H1 (cell line): ENCODE measurements around the gene RNF141. TPM values are rescaled to one million over a fixed set of nuclear protein-coding genes. Genes with fewer than 3 reads are reported as not detected.

Source experiments
- CEBPB ChIP-seq: IDR thresholded peaks from 2 replicates; pipeline ENCODE4 v1.6.1; 2012; ENCODE audit warnings: low read depth, low read length
- TAF1 ChIP-seq: IDR thresholded peaks from 2 replicates; pipeline ENCODE4 v1.6.1; 2011; ENCODE audit warnings: mild to moderate bottlenecking, low read depth, low read length
- polyA plus RNA-seq, 7 experiments: library from polyadenylated mRNA; depleted of rRNA in 3 of 7; stranded (reverse) in 5 of 7; unstranded in 2 of 7; fragments of >200 nt in 5 of 7; fragments of 200-250 nt in 2 of 7; gene quantifications; 1 replicate in 5 of 7; 2 replicates in 1 of 7; 4 replicates in 1 of 7; pipeline versions ENCODE4 v1.2.1 to v1.2.3, GENCODE V29; 2011 to 2013; ENCODE audit warnings: missing spikeins in 2 of 7, mixed read lengths in 2 of 7
- total RNA-seq: library from RNA; stranded (reverse); fragmentation: NEBNext Ultra II Directional; extraction: Animal tissue kit (Norgen Biotek cat#: 25700); gene quantifications from 2 replicates; pipeline ENCODE4 v1.2.1, GENCODE V29; 2021
- TF ChIP-seq, protein P1 (sequence below): fragments of 300-600 bp; sonication (generic); IDR thresholded peaks from 2 replicates; pipeline ENCODE4 v1.7.1; 2012; ENCODE audit warnings: low read length, moderate library complexity, mild to moderate bottlenecking, inconsistent platforms; ENCODE audit not compliant: insufficient replicate concordance

Gene RNF141
- total and polyA plus RNA-seq, 2 of the 8 experiments (the other 6 are each of a cell fraction or from before 2014, with no cell fraction given) = 8.5 to 22.8 TPM

- TF ChIP-seq, protein P1, sequence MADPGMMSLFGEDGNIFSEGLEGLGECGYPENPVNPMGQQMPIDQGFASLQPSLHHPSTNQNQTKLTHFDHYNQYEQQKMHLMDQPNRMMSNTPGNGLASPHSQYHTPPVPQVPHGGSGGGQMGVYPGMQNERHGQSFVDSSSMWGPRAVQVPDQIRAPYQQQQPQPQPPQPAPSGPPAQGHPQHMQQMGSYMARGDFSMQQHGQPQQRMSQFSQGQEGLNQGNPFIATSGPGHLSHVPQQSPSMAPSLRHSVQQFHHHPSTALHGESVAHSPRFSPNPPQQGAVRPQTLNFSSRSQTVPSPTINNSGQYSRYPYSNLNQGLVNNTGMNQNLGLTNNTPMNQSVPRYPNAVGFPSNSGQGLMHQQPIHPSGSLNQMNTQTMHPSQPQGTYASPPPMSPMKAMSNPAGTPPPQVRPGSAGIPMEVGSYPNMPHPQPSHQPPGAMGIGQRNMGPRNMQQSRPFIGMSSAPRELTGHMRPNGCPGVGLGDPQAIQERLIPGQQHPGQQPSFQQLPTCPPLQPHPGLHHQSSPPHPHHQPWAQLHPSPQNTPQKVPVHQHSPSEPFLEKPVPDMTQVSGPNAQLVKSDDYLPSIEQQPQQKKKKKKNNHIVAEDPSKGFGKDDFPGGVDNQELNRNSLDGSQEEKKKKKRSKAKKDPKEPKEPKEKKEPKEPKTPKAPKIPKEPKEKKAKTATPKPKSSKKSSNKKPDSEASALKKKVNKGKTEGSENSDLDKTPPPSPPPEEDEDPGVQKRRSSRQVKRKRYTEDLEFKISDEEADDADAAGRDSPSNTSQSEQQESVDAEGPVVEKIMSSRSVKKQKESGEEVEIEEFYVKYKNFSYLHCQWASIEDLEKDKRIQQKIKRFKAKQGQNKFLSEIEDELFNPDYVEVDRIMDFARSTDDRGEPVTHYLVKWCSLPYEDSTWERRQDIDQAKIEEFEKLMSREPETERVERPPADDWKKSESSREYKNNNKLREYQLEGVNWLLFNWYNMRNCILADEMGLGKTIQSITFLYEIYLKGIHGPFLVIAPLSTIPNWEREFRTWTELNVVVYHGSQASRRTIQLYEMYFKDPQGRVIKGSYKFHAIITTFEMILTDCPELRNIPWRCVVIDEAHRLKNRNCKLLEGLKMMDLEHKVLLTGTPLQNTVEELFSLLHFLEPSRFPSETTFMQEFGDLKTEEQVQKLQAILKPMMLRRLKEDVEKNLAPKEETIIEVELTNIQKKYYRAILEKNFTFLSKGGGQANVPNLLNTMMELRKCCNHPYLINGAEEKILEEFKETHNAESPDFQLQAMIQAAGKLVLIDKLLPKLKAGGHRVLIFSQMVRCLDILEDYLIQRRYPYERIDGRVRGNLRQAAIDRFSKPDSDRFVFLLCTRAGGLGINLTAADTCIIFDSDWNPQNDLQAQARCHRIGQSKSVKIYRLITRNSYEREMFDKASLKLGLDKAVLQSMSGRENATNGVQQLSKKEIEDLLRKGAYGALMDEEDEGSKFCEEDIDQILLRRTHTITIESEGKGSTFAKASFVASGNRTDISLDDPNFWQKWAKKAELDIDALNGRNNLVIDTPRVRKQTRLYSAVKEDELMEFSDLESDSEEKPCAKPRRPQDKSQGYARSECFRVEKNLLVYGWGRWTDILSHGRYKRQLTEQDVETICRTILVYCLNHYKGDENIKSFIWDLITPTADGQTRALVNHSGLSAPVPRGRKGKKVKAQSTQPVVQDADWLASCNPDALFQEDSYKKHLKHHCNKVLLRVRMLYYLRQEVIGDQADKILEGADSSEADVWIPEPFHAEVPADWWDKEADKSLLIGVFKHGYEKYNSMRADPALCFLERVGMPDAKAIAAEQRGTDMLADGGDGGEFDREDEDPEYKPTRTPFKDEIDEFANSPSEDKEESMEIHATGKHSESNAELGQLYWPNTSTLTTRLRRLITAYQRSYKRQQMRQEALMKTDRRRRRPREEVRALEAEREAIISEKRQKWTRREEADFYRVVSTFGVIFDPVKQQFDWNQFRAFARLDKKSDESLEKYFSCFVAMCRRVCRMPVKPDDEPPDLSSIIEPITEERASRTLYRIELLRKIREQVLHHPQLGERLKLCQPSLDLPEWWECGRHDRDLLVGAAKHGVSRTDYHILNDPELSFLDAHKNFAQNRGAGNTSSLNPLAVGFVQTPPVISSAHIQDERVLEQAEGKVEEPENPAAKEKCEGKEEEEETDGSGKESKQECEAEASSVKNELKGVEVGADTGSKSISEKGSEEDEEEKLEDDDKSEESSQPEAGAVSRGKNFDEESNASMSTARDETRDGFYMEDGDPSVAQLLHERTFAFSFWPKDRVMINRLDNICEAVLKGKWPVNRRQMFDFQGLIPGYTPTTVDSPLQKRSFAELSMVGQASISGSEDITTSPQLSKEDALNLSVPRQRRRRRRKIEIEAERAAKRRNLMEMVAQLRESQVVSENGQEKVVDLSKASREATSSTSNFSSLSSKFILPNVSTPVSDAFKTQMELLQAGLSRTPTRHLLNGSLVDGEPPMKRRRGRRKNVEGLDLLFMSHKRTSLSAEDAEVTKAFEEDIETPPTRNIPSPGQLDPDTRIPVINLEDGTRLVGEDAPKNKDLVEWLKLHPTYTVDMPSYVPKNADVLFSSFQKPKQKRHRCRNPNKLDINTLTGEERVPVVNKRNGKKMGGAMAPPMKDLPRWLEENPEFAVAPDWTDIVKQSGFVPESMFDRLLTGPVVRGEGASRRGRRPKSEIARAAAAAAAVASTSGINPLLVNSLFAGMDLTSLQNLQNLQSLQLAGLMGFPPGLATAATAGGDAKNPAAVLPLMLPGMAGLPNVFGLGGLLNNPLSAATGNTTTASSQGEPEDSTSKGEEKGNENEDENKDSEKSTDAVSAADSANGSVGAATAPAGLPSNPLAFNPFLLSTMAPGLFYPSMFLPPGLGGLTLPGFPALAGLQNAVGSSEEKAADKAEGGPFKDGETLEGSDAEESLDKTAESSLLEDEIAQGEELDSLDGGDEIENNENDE = no peak
- TF ChIP-seq TAF1 (no peak), CEBPB (no peak)
- TF ChIP-seq, all 59 proteins: peak for 0
Observed at GRCh38 chr11:10498426-10499250, 42.3 kb downstream of the RNF141 start (continued).
